GM12878 (cell line): ENCODE results near the gene SLC6A3. TPM values are rescaled to one million over a fixed set of nuclear protein-coding genes. Genes with fewer than 3 reads are reported as not detected.

ENCODE experiments used
- ATAC-seq: fragments of 200-7000 bp; cut with Tn5 transposase; 3 replicates; pipeline ENCODE4 v1.9.1; 2020; ENCODE audit warnings: mild to moderate bottlenecking, moderate library complexity
- BruUV-seq: library from RNA; stranded (reverse); fragments of 400-500 nt; replicated peaks from 2 replicates; lab custom pipeline; 2021; lab: Mats Ljungman, UMichigan
- CTCF ChIA-PET: fragments of 300-600 bp; sonication (Branson Sonifier 250); formaldehyde crosslinking; extraction: SDS; loops from one replicate; lab custom pipeline; 2021; ENCODE audit warnings: inconsistent platforms; lab: Yijun Ruan, JAX
- POLR2A ChIA-PET: fragments of 350-600 bp; formaldehyde crosslinking; extraction: SDS; loops from one replicate; lab custom pipeline; 2021; ENCODE audit warnings: inconsistent platforms; lab: Charles Lee
- RAD21 ChIA-PET: fragments of 300-600 bp; sonication (Branson Sonifier 250); formaldehyde crosslinking; loops from one replicate; lab custom pipeline; 2023; ENCODE audit warnings: antibody characterized with exemption; ENCODE audit not compliant: unreplicated experiment; lab: Charles Lee
- SMC1A ChIA-PET: fragments of 300-600 bp; sonication (Branson Sonifier 250); formaldehyde crosslinking; loops from one replicate; lab custom pipeline; 2023; ENCODE audit not compliant: unreplicated experiment, uncharacterized antibody; lab: Charles Lee
- DNase-seq: peaks from one replicate; pipeline ENCODE4 v3.0.0-alpha.2; 2011; ENCODE audit warnings: low read depth, low spot score
- FAIRE-seq: peaks from 3 replicates; lab custom pipeline; 2011; peaks lifted over from hg19 to GRCh38; lab: Jason Lieb, UNC
- H2AFZ ChIP-seq: 2 replicates; pipeline ENCODE4 v1.6.0; 2011; ENCODE audit warnings: low read depth, low read length, control low read depth; ENCODE audit not compliant: control insufficient read depth
- H3K27ac ChIP-seq: 2 replicates; pipeline ENCODE4 v1.5.1; 2011; ENCODE audit warnings: control low read depth; ENCODE audit not compliant: control insufficient read depth, insufficient read depth
- H3K27me3 ChIP-seq, 2 experiments: replicated peaks in 1 of 2; 2 replicates each; pipeline versions ENCODE4 v1.6.0 to v1.6.1; 2011; ENCODE audit warnings: low read length in 1 of 2; ENCODE audit not compliant: control insufficient read depth in 2 of 2, insufficient read depth in 2 of 2
- H3K36me3 ChIP-seq, 2 experiments: 2 replicates each; pipeline ENCODE4 v1.5.1; 2011; ENCODE audit warnings: low read length in 1 of 2; ENCODE audit not compliant: control insufficient read depth in 2 of 2, insufficient read depth in 2 of 2
- H3K4me1 ChIP-seq: 2 replicates; pipeline ENCODE4 v1.6.1; 2011; ENCODE audit warnings: mild to moderate bottlenecking, low read length, moderate library complexity, mixed read lengths; ENCODE audit not compliant: control insufficient read depth, insufficient read depth
- H3K4me2 ChIP-seq: 2 replicates; pipeline ENCODE4 v1.6.0; 2011; ENCODE audit warnings: control low read depth; ENCODE audit not compliant: control insufficient read depth, insufficient read depth
- H3K4me3 ChIP-seq: fragments of 200-600 bp; sonication (generic); 2 replicates; pipeline ENCODE4 v1.5.1; 2016
- H3K79me2 ChIP-seq: 2 replicates; pipeline ENCODE4 v1.6.0; 2011; ENCODE audit warnings: low read length; ENCODE audit not compliant: control insufficient read depth, insufficient read depth
- H3K9ac ChIP-seq: 2 replicates; pipeline ENCODE4 v1.8.0; 2011; ENCODE audit warnings: low read length, control low read depth, mixed read lengths; ENCODE audit not compliant: control insufficient read depth, insufficient read depth
- H3K9me3 ChIP-seq: replicated peaks from 3 replicates; pipeline ENCODE4 v1.5.1; 2011; ENCODE audit warnings: mild to moderate bottlenecking, low read length; ENCODE audit not compliant: control insufficient read depth, insufficient read depth
- H4K20me1 ChIP-seq: 2 replicates; pipeline ENCODE4 v1.6.0; 2011; ENCODE audit not compliant: control insufficient read depth, insufficient read depth
- ASH2L ChIP-seq: fragments of 300-600, 200-600 bp; sonication (generic); IDR thresholded peaks from 2 replicates; pipeline ENCODE4 v1.6.1; 2017; ENCODE audit warnings: low read depth, mild to moderate bottlenecking, borderline replicate concordance
- NFYA ChIP-seq: IDR thresholded peaks from 2 replicates; pipeline ENCODE4 v1.6.1; 2011; ENCODE audit warnings: low read depth, mild to moderate bottlenecking, low read length, improper control_type of control experiment, borderline replicate concordance
- WGBS: methylation state at CpG from one replicate; pipeline ENCODE4 v1.1.6; 2016; ENCODE audit warnings: low lambda C conversion rate; ENCODE audit not compliant: insufficient replicate concordance, insufficient coverage; ENCODE audit errors: missing lambda C conversion rate; 5-methylcytosine and 5-hydroxymethylcytosine counted together
- in situ Hi-C: fragments of 300-500 bp; cut with MboI; formaldehyde crosslinking; loops from 9 replicates; pipeline ENCODE4 v1.14.3; 2018; ENCODE audit warnings: mixed read lengths
- intact Hi-C: fragments of 100-400 bp; cut with micrococcal nuclease; formaldehyde crosslinking; loops from one replicate; pipeline ENCODE4 v1.14.2; 2022; ENCODE audit not compliant: unreplicated experiment
- polyA plus RNA-seq, 11 experiments: library from polyadenylated mRNA; depleted of rRNA in 4 of 11; unstranded in 6 of 11; stranded (reverse) in 5 of 11; fragments of >200 nt; fragmentation: Nextera tagmentation in 4 of 11; fragmentation: Illumina TruSeq in 1 of 11; extraction: Ambion mirVana in 4 of 11; extraction: Trizol in 1 of 11; gene quantifications; 1 replicate in 1 of 11; 2 replicates in 10 of 11; pipeline versions ENCODE4 v1.2.1 to v1.2.3, GENCODE V29; 2011 to 2016; ENCODE audit warnings: inconsistent platforms in 2 of 11, missing spikeins in 2 of 11, low read depth in 1 of 11
- total RNA-seq, 4 experiments: library from RNA; depleted of rRNA in 3 of 4; stranded (reverse); fragments of >200 nt in 3 of 4; fragmentation: Illumina TruSeq in 1 of 4; extraction: Trizol in 1 of 4; gene quantifications; 2 replicates each; pipeline versions ENCODE4 v1.2.1 to v1.2.3, GENCODE V29; 2013 to 2021
- TF ChIP-seq, protein P1 (sequence below): fragments of 450-650 bp; formaldehyde crosslinking; IDR thresholded peaks from 2 replicates; pipeline ENCODE4 v1.5.0; 2022; ENCODE audit warnings: mild to moderate bottlenecking, missing genetic modification characterization
- TF ChIP-seq, protein P2 (sequence below): fragments of 450-650 bp; IDR thresholded peaks from 2 replicates; pipeline ENCODE4 v1.6.1; 2016; ENCODE audit warnings: mild to moderate bottlenecking
- TF ChIP-seq, protein P3 (sequence below): fragments of 450-650 bp; formaldehyde crosslinking; IDR thresholded peaks from 2 replicates; pipeline ENCODE4 v1.4.0; 2022; ENCODE audit warnings: mild to moderate bottlenecking, moderate library complexity
- TF ChIP-seq, protein P4 (sequence below): fragments of 150-350 bp; IDR thresholded peaks from 2 replicates; pipeline ENCODE4 v1.6.1; 2014; ENCODE audit warnings: mild to moderate bottlenecking, low read depth, low read length
- TF ChIP-seq, protein P5 (sequence below): IDR thresholded peaks from 2 replicates; pipeline ENCODE4 v1.6.1; 2012; ENCODE audit warnings: improper control_type of control experiment, low read depth, low read length; ENCODE audit not compliant: insufficient replicate concordance

Gene SLC6A3
- total and polyA plus RNA-seq, 10 of the 15 experiments (the other 5 are each of a cell fraction or from before 2014, with no cell fraction given), result 0.01 TPM; not detected in 9

DNA sequence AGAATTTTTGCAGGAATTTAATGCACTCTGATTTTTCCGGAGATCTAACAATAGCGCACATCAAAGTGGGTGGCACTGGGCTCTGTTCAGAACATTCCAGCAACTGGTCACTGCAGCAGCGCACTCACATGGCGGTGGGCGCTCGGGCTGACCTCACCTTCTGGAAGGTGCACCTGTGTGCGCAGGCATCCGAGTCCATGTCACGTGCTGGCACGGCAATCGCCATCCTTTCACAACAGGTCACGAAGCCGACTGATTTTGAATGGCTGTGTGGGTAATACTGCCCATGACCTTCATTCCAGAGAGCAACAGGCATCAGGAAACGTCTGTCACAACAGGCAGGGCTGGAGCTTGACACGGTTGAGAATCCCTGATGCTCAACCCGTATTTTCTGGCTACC, 81.7 kb downstream of the SLC6A3 start:
- 74% methylated on average over 16 of the region's 16 CpGs for WGBS
- ATAC-seq, result no peak
- Histone ChIP-seq H3K4me1 (peaks cover 9% of the 10 kb centered on the region), H3K4me2 (no peak overlapping the region), H3K9me3 (no peaks in the 10 kb centered on the region), H3K27me3 (no peaks in the 10 kb centered on the region; a peak in 2 of 4 replicates), H3K4me3 (no peak overlapping the region), H3K36me3 (no peaks in the 10 kb centered on the region), H4K20me1 (no peaks in the 10 kb centered on the region), H3K27ac (no peak overlapping the region), H3K79me2 (no peaks in the 10 kb centered on the region), H3K9ac (no peak overlapping the region), H2AFZ (no peak overlapping the region)
- FAIRE-seq, result no peak
- intact Hi-C loops (no loop called here), in situ Hi-C loops (no loop called here)
- SMC1A ChIA-PET, result interaction anchor here (0.8 kb wide), 1 partner anchor 9 kb away, joined by 5 read pairs; no protein-coding TSS in a partner anchor
- DNase-seq, result no peak
- POLR2A ChIA-PET, result no interaction called here
- RAD21 ChIA-PET, result no interaction called here
- no TSS peak for BruUV-seq
- CTCF ChIA-PET, result no interaction called here
- TF ChIP-seq ASH2L, result no peak
- TF ChIP-seq, protein P1, sequence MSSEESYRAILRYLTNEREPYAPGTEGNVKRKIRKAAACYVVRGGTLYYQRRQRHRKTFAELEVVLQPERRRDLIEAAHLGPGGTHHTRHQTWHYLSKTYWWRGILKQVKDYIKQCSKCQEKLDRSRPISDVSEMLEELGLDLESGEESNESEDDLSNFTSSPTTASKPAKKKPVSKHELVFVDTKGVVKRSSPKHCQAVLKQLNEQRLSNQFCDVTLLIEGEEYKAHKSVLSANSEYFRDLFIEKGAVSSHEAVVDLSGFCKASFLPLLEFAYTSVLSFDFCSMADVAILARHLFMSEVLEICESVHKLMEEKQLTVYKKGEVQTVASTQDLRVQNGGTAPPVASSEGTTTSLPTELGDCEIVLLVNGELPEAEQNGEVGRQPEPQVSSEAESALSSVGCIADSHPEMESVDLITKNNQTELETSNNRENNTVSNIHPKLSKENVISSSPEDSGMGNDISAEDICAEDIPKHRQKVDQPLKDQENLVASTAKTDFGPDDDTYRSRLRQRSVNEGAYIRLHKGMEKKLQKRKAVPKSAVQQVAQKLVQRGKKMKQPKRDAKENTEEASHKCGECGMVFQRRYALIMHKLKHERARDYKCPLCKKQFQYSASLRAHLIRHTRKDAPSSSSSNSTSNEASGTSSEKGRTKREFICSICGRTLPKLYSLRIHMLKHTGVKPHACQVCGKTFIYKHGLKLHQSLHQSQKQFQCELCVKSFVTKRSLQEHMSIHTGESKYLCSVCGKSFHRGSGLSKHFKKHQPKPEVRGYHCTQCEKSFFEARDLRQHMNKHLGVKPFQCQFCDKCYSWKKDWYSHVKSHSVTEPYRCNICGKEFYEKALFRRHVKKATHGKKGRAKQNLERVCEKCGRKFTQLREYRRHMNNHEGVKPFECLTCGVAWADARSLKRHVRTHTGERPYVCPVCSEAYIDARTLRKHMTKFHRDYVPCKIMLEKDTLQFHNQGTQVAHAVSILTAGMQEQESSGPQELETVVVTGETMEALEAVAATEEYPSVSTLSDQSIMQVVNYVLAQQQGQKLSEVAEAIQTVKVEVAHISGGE (CRISPR knock-in tag), result no peak
- TF ChIP-seq, protein P2, sequence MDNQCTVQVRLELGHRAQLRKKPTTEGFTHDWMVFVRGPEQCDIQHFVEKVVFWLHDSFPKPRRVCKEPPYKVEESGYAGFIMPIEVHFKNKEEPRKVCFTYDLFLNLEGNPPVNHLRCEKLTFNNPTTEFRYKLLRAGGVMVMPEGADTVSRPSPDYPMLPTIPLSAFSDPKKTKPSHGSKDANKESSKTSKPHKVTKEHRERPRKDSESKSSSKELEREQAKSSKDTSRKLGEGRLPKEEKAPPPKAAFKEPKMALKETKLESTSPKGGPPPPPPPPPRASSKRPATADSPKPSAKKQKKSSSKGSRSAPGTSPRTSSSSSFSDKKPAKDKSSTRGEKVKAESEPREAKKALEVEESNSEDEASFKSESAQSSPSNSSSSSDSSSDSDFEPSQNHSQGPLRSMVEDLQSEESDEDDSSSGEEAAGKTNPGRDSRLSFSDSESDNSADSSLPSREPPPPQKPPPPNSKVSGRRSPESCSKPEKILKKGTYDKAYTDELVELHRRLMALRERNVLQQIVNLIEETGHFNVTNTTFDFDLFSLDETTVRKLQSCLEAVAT, result no peak
- TF ChIP-seq, protein P3, sequence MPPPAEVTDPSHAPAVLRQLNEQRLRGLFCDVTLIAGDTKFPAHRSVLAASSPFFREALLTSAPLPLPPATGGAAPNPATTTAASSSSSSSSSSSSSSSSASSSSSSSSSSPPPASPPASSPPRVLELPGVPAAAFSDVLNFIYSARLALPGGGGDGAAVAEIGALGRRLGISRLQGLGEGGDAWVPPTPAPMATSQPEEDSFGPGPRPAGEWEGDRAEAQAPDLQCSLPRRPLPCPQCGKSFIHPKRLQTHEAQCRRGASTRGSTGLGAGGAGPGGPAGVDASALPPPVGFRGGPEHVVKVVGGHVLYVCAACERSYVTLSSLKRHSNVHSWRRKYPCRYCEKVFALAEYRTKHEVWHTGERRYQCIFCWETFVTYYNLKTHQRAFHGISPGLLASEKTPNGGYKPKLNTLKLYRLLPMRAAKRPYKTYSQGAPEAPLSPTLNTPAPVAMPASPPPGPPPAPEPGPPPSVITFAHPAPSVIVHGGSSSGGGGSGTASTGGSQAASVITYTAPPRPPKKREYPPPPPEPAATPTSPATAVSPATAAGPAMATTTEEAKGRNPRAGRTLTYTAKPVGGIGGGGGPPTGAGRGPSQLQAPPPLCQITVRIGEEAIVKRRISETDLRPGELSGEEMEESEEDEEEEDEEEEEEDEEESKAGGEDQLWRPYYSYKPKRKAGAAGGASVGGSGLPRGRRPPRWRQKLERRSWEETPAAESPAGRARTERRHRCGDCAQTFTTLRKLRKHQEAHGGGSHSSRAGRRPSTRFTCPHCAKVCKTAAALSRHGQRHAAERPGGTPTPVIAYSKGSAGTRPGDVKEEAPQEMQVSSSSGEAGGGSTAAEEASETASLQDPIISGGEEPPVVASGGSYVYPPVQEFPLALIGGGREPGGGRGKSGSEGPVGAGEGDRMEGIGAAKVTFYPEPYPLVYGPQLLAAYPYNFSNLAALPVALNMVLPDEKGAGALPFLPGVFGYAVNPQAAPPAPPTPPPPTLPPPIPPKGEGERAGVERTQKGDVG (CRISPR knock-in tag), result no peak
- TF ChIP-seq, protein P4, sequence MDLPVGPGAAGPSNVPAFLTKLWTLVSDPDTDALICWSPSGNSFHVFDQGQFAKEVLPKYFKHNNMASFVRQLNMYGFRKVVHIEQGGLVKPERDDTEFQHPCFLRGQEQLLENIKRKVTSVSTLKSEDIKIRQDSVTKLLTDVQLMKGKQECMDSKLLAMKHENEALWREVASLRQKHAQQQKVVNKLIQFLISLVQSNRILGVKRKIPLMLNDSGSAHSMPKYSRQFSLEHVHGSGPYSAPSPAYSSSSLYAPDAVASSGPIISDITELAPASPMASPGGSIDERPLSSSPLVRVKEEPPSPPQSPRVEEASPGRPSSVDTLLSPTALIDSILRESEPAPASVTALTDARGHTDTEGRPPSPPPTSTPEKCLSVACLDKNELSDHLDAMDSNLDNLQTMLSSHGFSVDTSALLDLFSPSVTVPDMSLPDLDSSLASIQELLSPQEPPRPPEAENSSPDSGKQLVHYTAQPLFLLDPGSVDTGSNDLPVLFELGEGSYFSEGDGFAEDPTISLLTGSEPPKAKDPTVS, result no peak
- TF ChIP-seq, protein P5, sequence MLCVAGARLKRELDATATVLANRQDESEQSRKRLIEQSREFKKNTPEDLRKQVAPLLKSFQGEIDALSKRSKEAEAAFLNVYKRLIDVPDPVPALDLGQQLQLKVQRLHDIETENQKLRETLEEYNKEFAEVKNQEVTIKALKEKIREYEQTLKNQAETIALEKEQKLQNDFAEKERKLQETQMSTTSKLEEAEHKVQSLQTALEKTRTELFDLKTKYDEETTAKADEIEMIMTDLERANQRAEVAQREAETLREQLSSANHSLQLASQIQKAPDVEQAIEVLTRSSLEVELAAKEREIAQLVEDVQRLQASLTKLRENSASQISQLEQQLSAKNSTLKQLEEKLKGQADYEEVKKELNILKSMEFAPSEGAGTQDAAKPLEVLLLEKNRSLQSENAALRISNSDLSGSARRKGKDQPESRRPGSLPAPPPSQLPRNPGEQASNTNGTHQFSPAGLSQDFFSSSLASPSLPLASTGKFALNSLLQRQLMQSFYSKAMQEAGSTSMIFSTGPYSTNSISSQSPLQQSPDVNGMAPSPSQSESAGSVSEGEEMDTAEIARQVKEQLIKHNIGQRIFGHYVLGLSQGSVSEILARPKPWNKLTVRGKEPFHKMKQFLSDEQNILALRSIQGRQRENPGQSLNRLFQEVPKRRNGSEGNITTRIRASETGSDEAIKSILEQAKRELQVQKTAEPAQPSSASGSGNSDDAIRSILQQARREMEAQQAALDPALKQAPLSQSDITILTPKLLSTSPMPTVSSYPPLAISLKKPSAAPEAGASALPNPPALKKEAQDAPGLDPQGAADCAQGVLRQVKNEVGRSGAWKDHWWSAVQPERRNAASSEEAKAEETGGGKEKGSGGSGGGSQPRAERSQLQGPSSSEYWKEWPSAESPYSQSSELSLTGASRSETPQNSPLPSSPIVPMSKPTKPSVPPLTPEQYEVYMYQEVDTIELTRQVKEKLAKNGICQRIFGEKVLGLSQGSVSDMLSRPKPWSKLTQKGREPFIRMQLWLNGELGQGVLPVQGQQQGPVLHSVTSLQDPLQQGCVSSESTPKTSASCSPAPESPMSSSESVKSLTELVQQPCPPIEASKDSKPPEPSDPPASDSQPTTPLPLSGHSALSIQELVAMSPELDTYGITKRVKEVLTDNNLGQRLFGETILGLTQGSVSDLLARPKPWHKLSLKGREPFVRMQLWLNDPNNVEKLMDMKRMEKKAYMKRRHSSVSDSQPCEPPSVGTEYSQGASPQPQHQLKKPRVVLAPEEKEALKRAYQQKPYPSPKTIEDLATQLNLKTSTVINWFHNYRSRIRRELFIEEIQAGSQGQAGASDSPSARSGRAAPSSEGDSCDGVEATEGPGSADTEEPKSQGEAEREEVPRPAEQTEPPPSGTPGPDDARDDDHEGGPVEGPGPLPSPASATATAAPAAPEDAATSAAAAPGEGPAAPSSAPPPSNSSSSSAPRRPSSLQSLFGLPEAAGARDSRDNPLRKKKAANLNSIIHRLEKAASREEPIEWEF, result no peak
- TF ChIP-seq NFYA, result no peak
